ENCODE results near the gene IL2RA.

GRCh38 chr10:5973069-5973468, 89.1 kb downstream of the IL2RA start:
- TF ChIP-seq, protein P1, sequence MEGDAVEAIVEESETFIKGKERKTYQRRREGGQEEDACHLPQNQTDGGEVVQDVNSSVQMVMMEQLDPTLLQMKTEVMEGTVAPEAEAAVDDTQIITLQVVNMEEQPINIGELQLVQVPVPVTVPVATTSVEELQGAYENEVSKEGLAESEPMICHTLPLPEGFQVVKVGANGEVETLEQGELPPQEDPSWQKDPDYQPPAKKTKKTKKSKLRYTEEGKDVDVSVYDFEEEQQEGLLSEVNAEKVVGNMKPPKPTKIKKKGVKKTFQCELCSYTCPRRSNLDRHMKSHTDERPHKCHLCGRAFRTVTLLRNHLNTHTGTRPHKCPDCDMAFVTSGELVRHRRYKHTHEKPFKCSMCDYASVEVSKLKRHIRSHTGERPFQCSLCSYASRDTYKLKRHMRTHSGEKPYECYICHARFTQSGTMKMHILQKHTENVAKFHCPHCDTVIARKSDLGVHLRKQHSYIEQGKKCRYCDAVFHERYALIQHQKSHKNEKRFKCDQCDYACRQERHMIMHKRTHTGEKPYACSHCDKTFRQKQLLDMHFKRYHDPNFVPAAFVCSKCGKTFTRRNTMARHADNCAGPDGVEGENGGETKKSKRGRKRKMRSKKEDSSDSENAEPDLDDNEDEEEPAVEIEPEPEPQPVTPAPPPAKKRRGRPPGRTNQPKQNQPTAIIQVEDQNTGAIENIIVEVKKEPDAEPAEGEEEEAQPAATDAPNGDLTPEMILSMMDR (conservative IDR thresholded peaks at IDR 0.05; ENCODE audit: low read depth, low read length), result no peak
- no peak for TF ChIP-seq EZH2 (IDR thresholded peaks at IDR 0.05; ENCODE audit: borderline replicate concordance, low read depth, low read length, poor library complexity, severe bottlenecking)

All from A673 (cell line).